IMR-90 (cell line): Measurements from ENCODE around the gene TREH. TPM values are rescaled to one million over a fixed set of nuclear protein-coding genes. Genes with fewer than 3 reads are reported as not detected.
A peak's percentile ranks its signal among the peaks of the same experiment; 100 is the strongest.

Experiments
- ATAC-seq: fragments of 200-7000 bp; cut with Tn5 transposase; 2 replicates; pipeline ENCODE4 v1.9.1; 2020; ENCODE audit warnings: low read depth, mild to moderate bottlenecking, moderate library complexity
- BruUV-seq: library from RNA; stranded (reverse); fragments of 400-500 nt; replicated peaks from 2 replicates; lab custom pipeline; 2021; lab: Mats Ljungman, UMichigan
- CTCF ChIA-PET: fragments of 300-600 bp; formaldehyde crosslinking; extraction: SDS; loops from one replicate; lab custom pipeline; 2021; ENCODE audit warnings: antibody characterized with exemption; lab: Yijun Ruan, JAX
- POLR2A ChIA-PET: fragments of 300-600 bp; sonication (Branson Sonifier 250); formaldehyde crosslinking; loops from one replicate; lab custom pipeline; 2022; ENCODE audit warnings: antibody characterized with exemption; ENCODE audit not compliant: unreplicated experiment; lab: Charles Lee
- DNase-seq: peaks from one replicate; pipeline ENCODE4 v3.0.0; 2013
- H2AFZ ChIP-seq: replicated peaks from 2 replicates; pipeline ENCODE3; 2013; ENCODE audit warnings: low read length, mild to moderate bottlenecking; ENCODE audit not compliant: poor library complexity
- H2AK5ac ChIP-seq: 2 replicates; pipeline ENCODE4 v1.6.1; 2013; ENCODE audit warnings: low read depth, low read length, inconsistent platforms
- H2AK9ac ChIP-seq: replicated peaks from 2 replicates; pipeline ENCODE3; 2013; ENCODE audit warnings: mild to moderate bottlenecking, low read depth, low read length, moderate library complexity; ENCODE audit not compliant: poor library complexity
- H2BK120ac ChIP-seq: 2 replicates; pipeline ENCODE4 v1.6.1; 2013; ENCODE audit warnings: low read depth, low read length, inconsistent platforms
- H2BK15ac ChIP-seq: 3 replicates; pipeline ENCODE4 v1.6.1; 2013; ENCODE audit warnings: low read depth, low read length, inconsistent platforms
- H2BK20ac ChIP-seq: 2 replicates; pipeline ENCODE4 v1.6.1; 2013; ENCODE audit warnings: low read depth, mild to moderate bottlenecking, inconsistent platforms, low read length, moderate library complexity
- H2BK5ac ChIP-seq: 2 replicates; pipeline ENCODE4 v1.6.1; 2013; ENCODE audit warnings: mild to moderate bottlenecking, low read depth, low read length, inconsistent platforms; ENCODE audit not compliant: poor library complexity, severe bottlenecking
- H3K14ac ChIP-seq: replicated peaks from 2 replicates; pipeline ENCODE4 v1.6.1; 2013; ENCODE audit warnings: low read depth, low read length, inconsistent platforms
- H3K18ac ChIP-seq: 2 replicates; pipeline ENCODE4 v1.6.1; 2013; ENCODE audit warnings: low read depth, low read length, control low read depth
- H3K23ac ChIP-seq: 2 replicates; pipeline ENCODE4 v1.6.1; 2013; ENCODE audit warnings: low read depth, low read length, inconsistent platforms
- H3K27ac ChIP-seq: 2 replicates; pipeline ENCODE4 v1.5.1; 2013; ENCODE audit warnings: mild to moderate bottlenecking, control low read depth, low read length; ENCODE audit not compliant: insufficient read depth
- H3K27me3 ChIP-seq: 2 replicates; pipeline ENCODE4 v1.6.1; 2013; ENCODE audit warnings: low read length; ENCODE audit not compliant: control insufficient read depth, insufficient read depth
- H3K36me3 ChIP-seq: 2 replicates; pipeline ENCODE4 v1.6.1; 2013; ENCODE audit warnings: low read length, mixed read lengths; ENCODE audit not compliant: control insufficient read depth, insufficient read depth
- H3K4ac ChIP-seq: 2 replicates; pipeline ENCODE4 v1.6.1; 2013; ENCODE audit warnings: low read depth, low read length, inconsistent platforms
- H3K4me1 ChIP-seq: 2 replicates; pipeline ENCODE4 v1.6.1; 2013; ENCODE audit warnings: low read length, mixed read lengths; ENCODE audit not compliant: control insufficient read depth, insufficient read depth
- H3K4me2 ChIP-seq: 2 replicates; pipeline ENCODE4 v1.6.1; 2013; ENCODE audit warnings: low read depth, mild to moderate bottlenecking, control low read depth, low read length, moderate library complexity
- H3K4me3 ChIP-seq: 2 replicates; pipeline ENCODE4 v1.5.1; 2013; ENCODE audit warnings: low read depth, mild to moderate bottlenecking, control low read depth, low read length, moderate library complexity; ENCODE audit not compliant: insufficient read depth
- H3K56ac ChIP-seq: 2 replicates; pipeline ENCODE4 v1.6.1; 2013; ENCODE audit warnings: low read length, inconsistent platforms; ENCODE audit not compliant: insufficient read depth; ENCODE audit errors: extremely low read depth
- H3K79me1 ChIP-seq, 2 experiments: 2 replicates each; pipeline ENCODE4 v1.6.1; 2013; ENCODE audit warnings: low read length in 2 of 2, inconsistent platforms in 1 of 2, low read depth in 1 of 2
- H3K9ac ChIP-seq: 2 replicates; pipeline ENCODE4 v1.6.1; 2013; ENCODE audit warnings: low read depth, low read length, control low read depth
- H3K9me1 ChIP-seq: 2 replicates; pipeline ENCODE4 v1.6.1; 2013; ENCODE audit warnings: low read length, inconsistent platforms; ENCODE audit not compliant: insufficient read depth
- H3K9me3 ChIP-seq: 2 replicates; pipeline ENCODE4 v1.6.1; 2013; ENCODE audit warnings: low read length; ENCODE audit not compliant: control insufficient read depth, insufficient read depth
- H4K20me1 ChIP-seq: 2 replicates; pipeline ENCODE4 v1.6.1; 2013; ENCODE audit warnings: low read length, inconsistent platforms; ENCODE audit not compliant: insufficient read depth
- H4K5ac ChIP-seq: 2 replicates; pipeline ENCODE4 v1.6.1; 2013; ENCODE audit warnings: mild to moderate bottlenecking, low read depth, low read length, control low read depth
- H4K8ac ChIP-seq, 2 experiments: 2 replicates each; pipeline ENCODE4 v1.6.1; 2013; ENCODE audit warnings: low read depth in 2 of 2, low read length in 2 of 2, control low read depth in 1 of 2, inconsistent platforms in 1 of 2
- H4K91ac ChIP-seq: 2 replicates; pipeline ENCODE4 v1.6.1; 2013; ENCODE audit warnings: low read depth, low read length, inconsistent platforms; ENCODE audit not compliant: insufficient read depth
- BHLHE40 ChIP-seq: fragments of 150-350 bp; IDR thresholded peaks from 2 replicates; pipeline ENCODE4 v1.6.1; 2016; ENCODE audit warnings: mild to moderate bottlenecking, low read depth, low read length
- CEBPB ChIP-seq: IDR thresholded peaks from 2 replicates; pipeline ENCODE4 v1.6.1; 2012; ENCODE audit warnings: low read depth, low read length, improper control_type of control experiment
- CTCF ChIP-seq: conservative IDR thresholded peaks from 2 replicates; pipeline ENCODE4 v1.5.1; 2012; ENCODE audit warnings: mild to moderate bottlenecking, low read depth, low read length, improper control_type of control experiment
- ELK1 ChIP-seq: fragments of 150-350 bp; IDR thresholded peaks from 2 replicates; pipeline ENCODE4 v1.6.1; 2016; ENCODE audit warnings: low read depth, mild to moderate bottlenecking, low read length, moderate library complexity, borderline replicate concordance
- FOS ChIP-seq: fragments of 150-350 bp; IDR thresholded peaks from 2 replicates; pipeline ENCODE4 v1.6.1; 2016; ENCODE audit warnings: low read depth, low read length
- MAFK ChIP-seq: IDR thresholded peaks from 2 replicates; pipeline ENCODE4 v1.6.1; 2012; ENCODE audit warnings: low read depth, low read length, improper control_type of control experiment
- MAZ ChIP-seq: IDR thresholded peaks from 2 replicates; pipeline ENCODE4 v1.6.1; 2012; ENCODE audit warnings: low read depth, mild to moderate bottlenecking, low read length, improper control_type of control experiment, moderate library complexity, borderline replicate concordance
- MXI1 ChIP-seq: IDR thresholded peaks from 2 replicates; pipeline ENCODE4 v1.6.1; 2012; ENCODE audit warnings: low read depth, mild to moderate bottlenecking, low read length, moderate library complexity, borderline replicate concordance
- POLR2A ChIP-seq: IDR thresholded peaks from 2 replicates; pipeline ENCODE4 v1.6.1; 2012; ENCODE audit warnings: mild to moderate bottlenecking, low read depth, low read length
- RAD21 ChIP-seq: IDR thresholded peaks from 2 replicates; pipeline ENCODE4 v1.6.1; 2012; ENCODE audit warnings: low read length, improper control_type of control experiment
- RFX5 ChIP-seq: IDR thresholded peaks from 2 replicates; pipeline ENCODE4 v1.8.0; 2012; ENCODE audit warnings: low read depth, mild to moderate bottlenecking, low read length, moderate library complexity
- SMC3 ChIP-seq: fragments of 150-350 bp; IDR thresholded peaks from 2 replicates; pipeline ENCODE4 v1.6.1; 2016; ENCODE audit warnings: low read depth, mild to moderate bottlenecking, antibody characterized with exemption, low read length, moderate library complexity
- WGBS, 2 experiments: methylation state at CpG; one replicate each; pipeline versions ENCODE4 v1.1.5 to v1.1.7; 2013; ENCODE audit warnings: missing lambda C conversion rate in 2 of 2; ENCODE audit not compliant: insufficient read length in 1 of 2; ENCODE audit errors: extremely low coverage in 2 of 2; 5-methylcytosine and 5-hydroxymethylcytosine counted together
- dilution Hi-C: fragments of 300-500 bp; cut with HindIII; formaldehyde crosslinking; loops from one replicate; pipeline ENCODE4 v1.14.3; 2018; ENCODE audit warnings: low sequenced_read_pairs; ENCODE audit not compliant: unreplicated experiment
- in situ Hi-C: fragments of 300-500 bp; cut with MboI; formaldehyde crosslinking; loops from 3 replicates; pipeline ENCODE4 v1.14.3; 2019; ENCODE audit warnings: low sequenced_read_pairs, inconsistent platforms, mixed read lengths
- intact Hi-C: fragments of 100-400 bp; cut with micrococcal nuclease; formaldehyde crosslinking; loops from 2 replicates; pipeline ENCODE4 v1.10.0; 2022
- polyA plus RNA-seq, 3 experiments: library from polyadenylated mRNA; depleted of rRNA; stranded (reverse); fragments of >200 nt; gene quantifications; 2 replicates each; pipeline ENCODE4 v1.2.3, GENCODE V29; 2012; ENCODE audit warnings: low replicate concordance in 1 of 3
- total RNA-seq: library from RNA; depleted of rRNA; stranded (reverse); fragments of >200 nt; gene quantifications from 2 replicates; pipeline ENCODE4 v1.2.3, GENCODE V29; 2012
- TF ChIP-seq, protein P1 (sequence below): fragments of 150-350 bp; IDR thresholded peaks from 2 replicates; pipeline ENCODE4 v1.6.1; 2017; ENCODE audit warnings: mild to moderate bottlenecking, antibody characterized with exemption, low read length, low read depth

Gene TREH
- total and polyA plus RNA-seq, 2 of the 4 experiments (the other 2 are of a cell fraction), result not detected

DNA sequence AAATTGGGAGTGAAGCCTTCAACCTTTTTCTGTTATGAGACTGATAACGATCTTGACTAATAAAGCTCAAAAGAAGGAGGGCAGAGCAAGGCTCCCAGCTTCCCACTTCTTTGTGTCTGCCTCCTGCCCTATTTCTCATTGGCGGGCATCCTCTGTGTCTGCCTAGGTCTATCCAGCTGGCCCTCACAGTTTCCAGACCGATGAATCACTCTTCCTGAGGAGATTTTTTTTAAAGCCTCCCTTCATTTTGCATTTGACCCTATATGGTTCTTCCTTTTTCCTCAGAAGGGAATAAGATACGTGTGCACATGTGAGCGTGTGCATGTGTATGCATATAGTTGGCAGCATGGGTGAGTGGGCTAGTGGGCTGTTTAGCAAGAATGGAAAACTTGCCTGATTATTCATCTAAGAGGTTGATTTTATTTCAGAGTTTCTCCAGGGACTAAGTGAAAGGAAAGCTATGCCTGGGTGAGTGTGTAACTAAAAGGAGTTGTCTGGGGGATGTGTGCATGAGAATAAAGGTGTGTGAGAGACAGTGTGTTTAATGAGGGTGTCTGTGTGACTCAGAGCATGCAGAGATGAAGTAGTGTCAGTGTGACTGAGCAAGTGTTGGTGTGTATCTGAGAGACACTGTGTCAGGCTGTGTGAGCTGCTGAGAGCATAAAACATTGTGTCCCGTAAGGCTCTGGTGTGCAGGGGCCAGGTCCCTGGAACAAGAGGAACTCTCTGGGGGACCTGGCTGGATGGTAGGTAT is 59.8 kb downstream of the TREH start:
- Histone ChIP-seq H4K8ac (peak overlapping the region; percentile 83 to 98), H4K20me1 (peaks cover 36% of the 10 kb centered on the region), H3K4me1 (peaks cover 48% of the 10 kb centered on the region), H3K27ac (peak overlapping the region; percentile 95), H3K14ac (peak overlapping the region; percentile 100), H3K36me3 (peaks cover 31% of the 10 kb centered on the region), H3K9me3 (no peaks in the 10 kb centered on the region), H3K4me3 (no peak overlapping the region), H2BK120ac (peak overlapping the region; percentile 100), H3K4me2 (peak overlapping the region; percentile 48), H2BK20ac (peak overlapping the region; percentile 99), H3K9ac (peak overlapping the region; percentile 76), H3K27me3 (no peaks in the 10 kb centered on the region), H3K9me1 (peaks cover 34% of the 10 kb centered on the region), H3K4ac (peak overlapping the region; percentile 100), H3K79me1 (peaks cover 23 to 70% of the 10 kb centered on the region in 2 experiments; a peak in 3 of 4 replicates), H3K23ac (peak overlapping the region; percentile 100), H4K5ac (peak overlapping the region; percentile 85), H2BK5ac (peak overlapping the region; percentile 99), H3K56ac (peak overlapping the region; percentile 97), H2AK9ac (peak overlapping the region; percentile 99), H2AFZ (no peak overlapping the region), H2BK15ac (peak overlapping the region; percentile 96), H2AK5ac (peak overlapping the region; percentile 100), H4K91ac (peak overlapping the region; percentile 97), H3K18ac (peak overlapping the region; percentile 84)
- BruUV-seq, result no TSS peak
- dilution Hi-C loops (no loop called here), intact Hi-C loops (no loop called here), in situ Hi-C loops (no loop called here)
- ChIA-PET POLR2A (interaction anchor here (0.6 to 4.4 kb wide), 4 partner anchors 11 to 30 kb away, joined by 3 to 36 read pairs (median 4); partner anchors contain the start of gene PHLDB1), CTCF (interaction anchor here (1.0 to 1.1 kb wide), 2 partner anchors 12 to 302 kb away, joined by 3 read pairs; partner anchors contain the start of gene PHLDB1)
- ATAC-seq, result peak; percentile 43
- peak; percentile 98 for DNase-seq
- 0% methylated on average over 2 of the region's 6 CpGs; no CpG with 5 or more reads in 1 of the 2 experiments for WGBS, 2 experiments
- TF ChIP-seq SMC3 (no peak), ELK1 (peak; percentile 62; the same call in 1 of the 2 replicates), CTCF (no peak), RAD21 (no peak), MAZ (no peak), CEBPB (peak; percentile 93), FOS (peak; percentile 88), BHLHE40 (peak; percentile 70; the same call in 1 of the 2 replicates), MAFK (0 out of 2 replicates have a peak, but pooled peaks have one; percentile 12), RFX5 (no peak), POLR2A (no peak; the same call in none of the 2 replicates), MXI1 (peak; percentile 85; the same call in 1 of the 2 replicates)
- TF ChIP-seq, protein P1, sequence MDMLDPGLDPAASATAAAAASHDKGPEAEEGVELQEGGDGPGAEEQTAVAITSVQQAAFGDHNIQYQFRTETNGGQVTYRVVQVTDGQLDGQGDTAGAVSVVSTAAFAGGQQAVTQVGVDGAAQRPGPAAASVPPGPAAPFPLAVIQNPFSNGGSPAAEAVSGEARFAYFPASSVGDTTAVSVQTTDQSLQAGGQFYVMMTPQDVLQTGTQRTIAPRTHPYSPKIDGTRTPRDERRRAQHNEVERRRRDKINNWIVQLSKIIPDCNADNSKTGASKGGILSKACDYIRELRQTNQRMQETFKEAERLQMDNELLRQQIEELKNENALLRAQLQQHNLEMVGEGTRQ, result peak; percentile 45; the same call in 1 of the 2 replicates
